Left ventricle myocardium inferior (tissue), 1 donor: Measurements from ENCODE around the gene C5orf15. TPM values are rescaled to one million over a fixed set of nuclear protein-coding genes. Genes with fewer than 3 reads are reported as not detected.

Source experiments
- DNase-seq: peaks from one replicate; pipeline ENCODE4 v3.0.0-alpha.2; 2020
- H3K27ac ChIP-seq: fragments of 200-600 bp; replicated peaks from 2 replicates; pipeline ENCODE4 v1.8.0; 2021
- H3K27me3 ChIP-seq: fragments of 200-600 bp; 2 replicates; pipeline ENCODE4 v1.8.0; 2021; ENCODE audit warnings: low read depth
- H3K36me3 ChIP-seq: fragments of 200-600 bp; 2 replicates; pipeline ENCODE4 v1.8.0; 2021
- H3K4me1 ChIP-seq: fragments of 200-600 bp; 2 replicates; pipeline ENCODE4 v1.8.0; 2021
- H3K4me3 ChIP-seq: fragments of 200-600 bp; 2 replicates; pipeline ENCODE4 v1.8.0; 2021; ENCODE audit warnings: mild to moderate bottlenecking, moderate library complexity
- H3K9me3 ChIP-seq: fragments of 200-600 bp; replicated peaks from 2 replicates; pipeline ENCODE4 v1.8.0; 2021
- intact Hi-C: fragments of 100-400 bp; cut with micrococcal nuclease; formaldehyde crosslinking; loops from one replicate; pipeline ENCODE4 v1.11.0; 2022
- total RNA-seq: library from RNA; stranded (reverse); fragmentation: NEBNext Ultra II Directional; extraction: Animal tissue kit (Norgen Biotek cat#: 25700); gene quantifications from one replicate; pipeline ENCODE4 v1.2.1, GENCODE V29; 2021
- TF ChIP-seq, protein P1 (sequence below): fragments of 200-600 bp; IDR thresholded peaks from 2 replicates; pipeline ENCODE4 v1.8.0; 2021; ENCODE audit warnings: antibody characterized with exemption, mild to moderate bottlenecking, borderline replicate concordance
- donor health status: DM: no; HTN: yes; CAD: no; lungs with severe emphysema.

C5orf15 gene
- total RNA-seq, 1 donor from 2014 or later, result 34.4 TPM

DNA sequence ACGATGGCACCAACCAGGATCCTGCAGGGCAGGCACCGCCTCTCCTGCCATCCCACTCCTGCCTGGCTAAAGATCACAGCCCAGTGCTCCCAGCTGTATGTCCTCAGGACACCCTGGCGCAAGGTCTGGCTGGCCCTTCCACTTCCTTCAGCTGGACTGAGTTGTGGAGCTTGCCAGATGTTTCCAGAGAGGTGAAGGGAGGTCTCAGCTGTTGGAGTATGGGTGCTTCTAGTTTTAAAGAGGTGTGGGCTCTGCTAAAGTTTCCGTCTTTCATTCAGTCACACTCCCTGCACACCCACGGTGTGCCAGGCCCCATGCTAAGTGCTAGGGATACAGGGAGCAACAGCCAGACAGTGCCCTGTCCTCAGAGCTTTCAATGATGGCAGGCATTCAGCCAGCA is 34.1 kb downstream of the C5orf15 start:
- intact Hi-C loops, result no loop called here
- H3K36me3 ChIP-seq, result no peaks in the 10 kb centered on the region
- no peaks in the 10 kb centered on the region for H3K27me3 ChIP-seq
- DNase-seq, result no peak
- no peaks in the 10 kb centered on the region for H3K9me3 ChIP-seq
- H3K27ac ChIP-seq, result no peak overlapping the region
- H3K4me3 ChIP-seq, result no peak overlapping the region
- H3K4me1 ChIP-seq, result peaks cover 15% of the 10 kb centered on the region
- TF ChIP-seq, protein P1, sequence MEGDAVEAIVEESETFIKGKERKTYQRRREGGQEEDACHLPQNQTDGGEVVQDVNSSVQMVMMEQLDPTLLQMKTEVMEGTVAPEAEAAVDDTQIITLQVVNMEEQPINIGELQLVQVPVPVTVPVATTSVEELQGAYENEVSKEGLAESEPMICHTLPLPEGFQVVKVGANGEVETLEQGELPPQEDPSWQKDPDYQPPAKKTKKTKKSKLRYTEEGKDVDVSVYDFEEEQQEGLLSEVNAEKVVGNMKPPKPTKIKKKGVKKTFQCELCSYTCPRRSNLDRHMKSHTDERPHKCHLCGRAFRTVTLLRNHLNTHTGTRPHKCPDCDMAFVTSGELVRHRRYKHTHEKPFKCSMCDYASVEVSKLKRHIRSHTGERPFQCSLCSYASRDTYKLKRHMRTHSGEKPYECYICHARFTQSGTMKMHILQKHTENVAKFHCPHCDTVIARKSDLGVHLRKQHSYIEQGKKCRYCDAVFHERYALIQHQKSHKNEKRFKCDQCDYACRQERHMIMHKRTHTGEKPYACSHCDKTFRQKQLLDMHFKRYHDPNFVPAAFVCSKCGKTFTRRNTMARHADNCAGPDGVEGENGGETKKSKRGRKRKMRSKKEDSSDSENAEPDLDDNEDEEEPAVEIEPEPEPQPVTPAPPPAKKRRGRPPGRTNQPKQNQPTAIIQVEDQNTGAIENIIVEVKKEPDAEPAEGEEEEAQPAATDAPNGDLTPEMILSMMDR, result no peak

DNA sequence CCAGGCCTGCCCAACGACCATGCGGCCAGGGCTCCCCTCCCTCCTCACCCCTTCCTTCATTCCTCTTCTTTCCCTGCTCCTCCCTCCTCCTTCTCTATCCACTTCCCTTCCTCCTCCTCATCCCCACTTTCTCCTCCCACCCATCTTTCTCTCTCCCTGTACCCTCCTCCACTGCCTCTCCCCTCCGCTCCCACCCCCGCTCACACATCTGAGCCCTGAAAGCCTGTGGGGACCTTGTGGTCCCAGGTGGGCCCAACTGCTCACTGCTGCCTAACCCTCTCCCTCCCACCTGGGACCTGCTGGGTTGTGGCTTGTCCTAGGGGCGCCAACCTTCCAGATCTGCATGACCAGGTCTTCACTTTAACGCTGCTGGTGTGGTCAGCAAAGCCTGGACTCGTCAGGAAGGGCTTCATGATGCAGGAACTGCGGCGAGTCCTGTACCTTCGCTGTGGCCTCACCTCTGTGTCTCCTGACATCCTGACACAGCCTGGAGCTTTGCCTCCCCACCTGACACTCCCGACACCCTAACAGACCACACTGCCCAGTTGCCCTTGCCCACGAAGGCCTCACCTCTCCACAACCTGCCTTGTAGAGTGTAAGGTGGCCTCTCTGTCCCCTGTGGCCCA is 34.6 kb downstream of the C5orf15 start:
- no peak for DNase-seq
- H3K36me3 ChIP-seq, result no peaks in the 10 kb centered on the region
- H3K4me1 ChIP-seq, result peaks cover 15% of the 10 kb centered on the region
- no peak overlapping the region for H3K4me3 ChIP-seq
- TF ChIP-seq, protein P1, result no peak
- H3K9me3 ChIP-seq, result no peaks in the 10 kb centered on the region
- H3K27me3 ChIP-seq, result no peaks in the 10 kb centered on the region
- no peak overlapping the region for H3K27ac ChIP-seq
- intact Hi-C loops, result no loop called here

DNA sequence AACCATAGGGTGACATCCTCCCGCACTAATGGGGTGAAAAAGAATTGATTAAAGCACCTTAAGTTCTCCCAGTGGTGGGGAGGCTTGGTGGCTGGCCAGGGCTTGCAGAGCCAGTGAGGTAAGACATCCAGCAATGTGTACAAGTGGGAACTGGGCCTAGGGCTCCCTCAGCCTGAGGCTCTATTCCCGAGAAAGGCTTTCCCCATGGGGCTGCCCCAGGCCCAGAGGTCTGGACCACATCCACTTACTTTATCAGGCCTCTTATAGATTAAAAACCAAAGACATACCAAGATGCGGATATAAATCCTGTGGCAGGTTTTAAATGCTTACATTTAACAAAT is 35.3 kb downstream of the C5orf15 start:
- Histone ChIP-seq H3K4me3 (no peak overlapping the region), H3K9me3 (no peaks in the 10 kb centered on the region), H3K27me3 (no peaks in the 10 kb centered on the region), H3K36me3 (no peaks in the 10 kb centered on the region), H3K4me1 (peaks cover 15% of the 10 kb centered on the region), H3K27ac (no peak overlapping the region)
- intact Hi-C loops, result no loop called here
- TF ChIP-seq, protein P1, result no peak
- no peak for DNase-seq

DNA sequence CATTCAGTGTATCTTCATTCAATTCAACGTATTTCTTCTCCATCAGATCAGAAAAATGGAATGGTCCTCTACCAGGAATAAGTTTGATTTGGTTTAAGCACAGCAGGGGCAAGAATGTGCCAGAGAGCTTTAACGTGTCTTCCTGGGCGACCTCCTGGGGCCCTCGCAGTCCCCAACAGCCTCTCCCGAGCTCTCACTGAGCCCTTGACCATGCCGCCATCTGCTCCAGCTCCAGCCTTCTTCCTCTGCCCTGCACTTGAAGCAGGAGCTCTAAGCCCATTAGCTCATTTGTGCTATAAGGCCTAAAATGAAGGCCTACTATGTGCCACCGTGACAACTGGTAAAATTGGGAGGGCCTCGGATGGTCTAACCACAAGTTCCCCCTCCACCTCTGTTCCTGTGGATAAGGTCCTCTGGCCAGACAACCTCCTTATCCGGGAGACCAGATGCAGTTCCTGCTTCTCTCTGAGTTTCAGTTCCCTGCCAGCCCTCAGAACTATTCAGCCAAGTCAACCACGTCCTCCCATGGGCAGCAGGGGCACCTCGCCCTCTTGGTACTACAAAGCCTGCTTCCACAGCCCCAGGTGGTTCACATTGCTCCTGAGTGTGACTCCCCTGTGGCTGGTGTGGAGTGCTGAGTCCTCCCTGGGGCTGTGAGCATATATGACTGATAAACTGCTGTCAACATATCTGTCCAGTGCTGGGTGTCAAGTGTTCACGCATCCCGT is 35.8 kb downstream of the C5orf15 start:
- Histone ChIP-seq H3K9me3 (no peaks in the 10 kb centered on the region), H3K4me3 (no peak overlapping the region), H3K36me3 (no peaks in the 10 kb centered on the region), H3K27me3 (no peaks in the 10 kb centered on the region), H3K27ac (no peak overlapping the region), H3K4me1 (peaks cover 15% of the 10 kb centered on the region)
- TF ChIP-seq, protein P1, result no peak
- intact Hi-C loops, result no loop called here
- no peak for DNase-seq

DNA sequence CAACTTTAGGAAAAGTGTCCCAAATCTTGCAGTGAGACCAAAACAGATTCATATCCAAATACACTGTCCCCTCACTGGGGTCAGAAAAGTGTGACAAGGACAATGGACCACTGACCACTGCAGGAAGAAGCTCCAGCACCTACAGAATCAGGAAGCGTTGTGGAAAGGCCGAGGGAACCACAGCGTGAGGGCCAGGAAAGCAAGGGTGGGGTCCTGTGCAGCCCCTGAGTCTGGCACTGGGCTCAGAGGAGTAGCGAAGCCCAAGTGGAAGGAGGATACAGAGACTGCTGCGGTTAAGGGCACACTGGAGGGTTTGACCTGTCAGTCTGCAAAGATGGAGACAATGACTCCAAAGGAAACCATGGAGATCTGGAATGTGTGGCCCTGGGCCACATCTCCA is 36.9 kb downstream of the C5orf15 start:
- no peaks in the 10 kb centered on the region for H3K9me3 ChIP-seq
- TF ChIP-seq, protein P1, result no peak
- intact Hi-C loops, result no loop called here

More for the DNA sequence above, 36.9 kb downstream of the C5orf15 start:
- H3K36me3 ChIP-seq, result no peaks in the 10 kb centered on the region
- DNase-seq, result no peak
- H3K27ac ChIP-seq, result no peak overlapping the region
- peaks cover under 1% of the 10 kb centered on the region for H3K27me3 ChIP-seq
- H3K4me1 ChIP-seq, result peaks cover 15% of the 10 kb centered on the region
- H3K4me3 ChIP-seq, result no peak overlapping the region
